Keratinocyte (primary cell): ENCODE measurements around the gene PARN.

Experiments used
- CTCF ChIP-seq, 3 experiments: IDR thresholded peaks in 1 of 3; conservative IDR thresholded peaks in 1 of 3; optimal IDR thresholded peaks in 1 of 3; 2 replicates in 2 of 3; 3 replicates in 1 of 3; pipeline versions ENCODE3 to v1.5.1; 2011; ENCODE audit warnings: low read length in 3 of 3, mild to moderate bottlenecking in 3 of 3, moderate library complexity in 2 of 3, control low read depth in 1 of 3, inconsistent platforms in 1 of 3; ENCODE audit not compliant: insufficient read depth in 2 of 3; ENCODE audit errors: extremely low read depth in 1 of 3
- EZH2 ChIP-seq: IDR thresholded peaks from one replicate; pipeline ENCODE4 v1.6.1; 2012; ENCODE audit warnings: inconsistent platforms, mild to moderate bottlenecking, low read length, moderate library complexity

GRCh38 chr16:14487579-14487978, 142.5 kb downstream of the PARN start:
- no peak for TF ChIP-seq EZH2
- TF ChIP-seq CTCF (optimal IDR thresholded peaks at IDR 0.05 in 1 of 3, IDR thresholded peaks at IDR 0.05 in 1 of 3, conservative IDR thresholded peaks at IDR 0.05 in 1 of 3; ENCODE audit: extremely low read depth in 1 of 3, insufficient read depth in 2 of 3, low read length in 3 of 3), result no peak
